ENCODE results near the gene TCF12. TPM values are rescaled to one million over a fixed set of nuclear protein-coding genes. Genes with fewer than 3 reads are reported as not detected.

The TCF12 gene
- total RNA-seq, 4 donors from 2014 or later: 93.9 to 165 (median 111) TPM

GRCh38 chr15:57224664-57225063 is 306.2 kb downstream of the TCF12 start:
- no peak for TF ChIP-seq CTCF (IDR thresholded peaks at IDR 0.05)
- DNase-seq (ENCODE audit: low spot score) (no peak), ATAC-seq (ENCODE audit: low FRiP score) (no peak)

- no peak for TF ChIP-seq CTCF (IDR thresholded peaks at IDR 0.05)
- ATAC-seq (ENCODE audit: low FRiP score) (no peak), DNase-seq (ENCODE audit: low spot score) (no peak)
Observed at GRCh38 chr15:57227166-57227565, 308.7 kb downstream of the TCF12 start.

- no peak for DNase-seq (ENCODE audit: low spot score)
- TF ChIP-seq CTCF (IDR thresholded peaks at IDR 0.05): no peak
- ATAC-seq (ENCODE audit: low FRiP score): no peak
Observed at GRCh38 chr15:57227899-57228298, 309.5 kb downstream of the TCF12 start.

GRCh38 chr15:57228395-57228794 is 310.0 kb downstream of the TCF12 start:
- no peak for TF ChIP-seq CTCF (IDR thresholded peaks at IDR 0.05)
- no peak for ATAC-seq (ENCODE audit: low FRiP score)
- no peak for DNase-seq (ENCODE audit: low spot score)

GRCh38 chr15:57229051-57229450 is 310.6 kb downstream of the TCF12 start:
- no peak for DNase-seq (ENCODE audit: low spot score)
- no peak for ATAC-seq (ENCODE audit: low FRiP score)
- TF ChIP-seq CTCF (IDR thresholded peaks at IDR 0.05): no peak

GRCh38 chr15:57231559-57231958 is 313.1 kb downstream of the TCF12 start:
- no peak for TF ChIP-seq CTCF (IDR thresholded peaks at IDR 0.05)
- ATAC-seq (ENCODE audit: low FRiP score): no peak
- DNase-seq (ENCODE audit: low spot score): no peak

GRCh38 chr15:57234156-57234555 is 315.7 kb downstream of the TCF12 start:
- DNase-seq (ENCODE audit: low spot score): no peak

More at GRCh38 chr15:57234156-57234555, 315.7 kb downstream of the TCF12 start:
- TF ChIP-seq CTCF (IDR thresholded peaks at IDR 0.05): no peak
- ATAC-seq (ENCODE audit: low FRiP score): no peak
